ENCODE results near the gene METTL21C.

METTL21C gene

DNA sequence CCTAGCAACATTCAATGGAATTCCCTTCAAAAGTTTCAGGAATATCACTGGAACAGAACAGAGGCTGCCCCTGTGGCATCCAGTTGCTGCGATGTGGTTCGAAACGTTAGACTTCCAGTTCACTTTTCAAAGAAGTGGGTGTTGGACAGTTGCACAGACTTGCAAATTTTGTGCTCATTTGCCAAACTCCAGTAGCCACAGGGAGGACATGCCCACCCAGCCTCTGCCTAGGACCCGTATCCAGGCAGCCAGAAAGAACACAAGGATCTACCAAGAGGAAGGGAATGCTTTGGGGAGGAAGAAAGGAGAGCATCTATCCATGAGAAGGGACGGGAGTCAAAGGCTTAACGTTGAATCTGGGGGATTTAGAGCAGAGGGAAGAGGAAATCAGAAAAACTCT lies at the start of gene METTL21C:
Gene METTL21C, minus strand, starts transcription at position 108 of the 400 bp plus-strand sequence. CDS start 546 bp downstream, outside the sequence.
- H3K9ac ChIP-seq (ENCODE audit: low read length in 5 of 5), result no peak within 1 kb of the TSS

DNA sequence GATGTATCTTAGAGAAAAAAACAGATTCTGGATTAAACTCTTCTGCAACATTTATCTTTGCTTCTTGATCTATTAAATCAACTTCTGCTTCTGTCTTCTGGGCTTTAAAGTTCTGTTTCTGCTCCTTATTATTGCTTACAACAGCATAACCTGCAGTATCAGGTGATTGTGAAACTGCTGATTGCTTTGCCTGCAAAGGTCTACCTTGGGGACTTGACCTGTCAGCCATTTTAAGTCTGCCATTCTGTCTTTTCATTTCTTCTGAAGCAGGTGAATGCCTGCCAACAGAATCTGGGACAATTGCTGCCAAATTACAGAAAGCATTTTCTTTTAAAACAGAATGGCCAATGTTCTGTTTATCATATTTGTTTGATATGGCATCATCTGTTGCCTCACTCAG lies 47.7 kb upstream of the METTL21C start:
- H3K4me3 ChIP-seq (ENCODE audit: low read depth in 1 of 5, low read length in 5 of 5), result no peak overlapping the region
- no peaks in the 10 kb centered on the region for H3K4me1 ChIP-seq (ENCODE audit: control insufficient read depth in 5 of 5, insufficient read depth in 5 of 5, low read length in 5 of 5)
- H3K27me3 ChIP-seq (ENCODE audit: control insufficient read depth in 5 of 5, insufficient read depth in 4 of 5, low read length in 5 of 5), result no peaks in the 10 kb centered on the region
- H3K27ac ChIP-seq (ENCODE audit: low read depth, low read length), result no peak overlapping the region
- no peaks in the 10 kb centered on the region for H3K36me3 ChIP-seq (ENCODE audit: control insufficient read depth in 5 of 5, insufficient read depth in 5 of 5, low read length in 5 of 5)
- peaks cover 0 to 10% (median 0%) of the 10 kb centered on the region in 5 donors for H3K9me3 ChIP-seq (ENCODE audit: control insufficient read depth in 5 of 5, low read length in 5 of 5)
- H3K9ac ChIP-seq (ENCODE audit: low read length in 5 of 5), result no peak overlapping the region

More for the DNA sequence above, at the start of gene METTL21C:
- H3K36me3 ChIP-seq (ENCODE audit: control insufficient read depth in 5 of 5, insufficient read depth in 5 of 5, low read length in 5 of 5), result no peaks in the 10 kb centered on the region
- peaks cover 0 to 8% (median 5%) of the 10 kb centered on the region in 5 donors for H3K27me3 ChIP-seq (ENCODE audit: control insufficient read depth in 5 of 5, insufficient read depth in 4 of 5, low read length in 5 of 5)
- peaks cover 0 to 12% (median 5%) of the 10 kb centered on the region in 5 donors for H3K4me1 ChIP-seq (ENCODE audit: control insufficient read depth in 5 of 5, insufficient read depth in 5 of 5, low read length in 5 of 5)
- H3K4me3 ChIP-seq (ENCODE audit: low read depth in 1 of 5, low read length in 5 of 5), result no peak within 1 kb of the TSS
- no peak within 1 kb of the TSS for H3K27ac ChIP-seq (ENCODE audit: low read depth, low read length)
- H3K9me3 ChIP-seq (ENCODE audit: control insufficient read depth in 5 of 5, low read length in 5 of 5), result peaks cover 3 to 12% (median 10%) of the 10 kb centered on the region in 5 donors

DNA sequence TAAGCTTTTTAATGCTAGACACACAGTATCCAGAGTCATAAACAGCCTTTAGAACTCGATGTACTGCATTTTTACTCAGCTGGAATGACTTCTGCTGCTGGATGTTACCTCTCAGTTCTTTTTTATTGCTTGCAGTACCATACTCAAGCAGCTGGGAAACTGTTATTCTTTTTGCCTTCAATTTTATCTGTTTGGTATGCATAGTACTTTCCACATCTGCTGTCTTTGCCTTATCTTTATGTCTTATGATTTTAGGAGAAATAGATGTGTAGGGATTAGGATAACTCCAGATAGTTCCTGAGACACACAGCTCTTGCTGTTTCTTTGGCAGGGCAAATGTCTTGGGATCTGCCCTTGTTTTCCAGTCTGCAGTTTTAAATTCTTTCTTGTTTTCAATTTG lies 47.3 kb upstream of the METTL21C start:
- Histone ChIP-seq H3K36me3 (ENCODE audit: control insufficient read depth in 5 of 5, insufficient read depth in 5 of 5, low read length in 5 of 5) (no peaks in the 10 kb centered on the region), H3K9ac (ENCODE audit: low read length in 5 of 5) (no peak overlapping the region), H3K4me1 (ENCODE audit: control insufficient read depth in 5 of 5, insufficient read depth in 5 of 5, low read length in 5 of 5) (no peaks in the 10 kb centered on the region), H3K27ac (ENCODE audit: low read depth, low read length) (no peak overlapping the region), H3K9me3 (ENCODE audit: control insufficient read depth in 5 of 5, low read length in 5 of 5) (peaks cover 0 to 10% (median 2%) of the 10 kb centered on the region in 5 donors), H3K27me3 (ENCODE audit: control insufficient read depth in 5 of 5, insufficient read depth in 4 of 5, low read length in 5 of 5) (no peaks in the 10 kb centered on the region), H3K4me3 (ENCODE audit: low read depth in 1 of 5, low read length in 5 of 5) (no peak overlapping the region)

DNA sequence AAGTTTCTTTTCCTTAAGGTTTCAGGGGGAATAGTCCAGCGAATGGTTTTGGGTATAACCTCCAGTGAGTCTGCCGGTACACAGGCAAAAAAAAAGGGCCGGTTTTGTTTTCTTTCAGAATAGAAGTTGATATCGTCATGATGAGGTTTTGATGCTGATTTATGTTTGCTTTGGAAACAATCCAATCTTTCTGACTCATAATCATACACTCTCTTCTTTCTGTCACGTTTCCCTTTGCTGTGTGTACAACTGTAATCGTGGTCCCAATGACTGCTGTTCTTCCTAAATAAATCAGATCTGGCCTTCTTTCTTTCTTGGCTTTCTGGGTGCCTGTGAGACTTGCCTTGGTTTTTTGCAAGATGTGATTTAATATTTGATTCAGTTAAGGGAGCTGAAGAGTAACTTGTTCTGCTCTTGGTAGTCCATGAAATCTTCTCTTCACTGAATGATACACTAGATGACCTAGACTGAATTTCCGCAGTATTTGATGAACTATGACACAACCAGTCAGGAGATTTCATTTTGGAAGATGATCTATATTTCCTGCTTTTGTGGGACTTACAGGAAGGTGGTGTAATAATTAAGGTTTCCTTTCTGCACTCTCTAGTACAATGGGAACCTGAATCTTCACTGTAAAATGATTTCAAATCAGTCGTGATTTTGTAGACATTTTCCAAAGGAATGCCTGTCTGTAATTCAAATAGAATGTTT lies 34.9 kb upstream of the METTL21C start:
- Histone ChIP-seq H3K9ac (ENCODE audit: low read length in 5 of 5) (no peak overlapping the region), H3K27me3 (ENCODE audit: control insufficient read depth in 5 of 5, insufficient read depth in 4 of 5, low read length in 5 of 5) (no peaks in the 10 kb centered on the region), H3K36me3 (ENCODE audit: control insufficient read depth in 5 of 5, insufficient read depth in 5 of 5, low read length in 5 of 5) (no peaks in the 10 kb centered on the region), H3K9me3 (ENCODE audit: control insufficient read depth in 5 of 5, low read length in 5 of 5) (peaks cover 0 to 2% (median 0%) of the 10 kb centered on the region in 5 donors), H3K27ac (ENCODE audit: low read depth, low read length) (peak overlapping the region; percentile 51), H3K4me3 (ENCODE audit: low read depth in 1 of 5, low read length in 5 of 5) (peak overlapping the region in 1 of 5 donors; percentile 30), H3K4me1 (ENCODE audit: control insufficient read depth in 5 of 5, insufficient read depth in 5 of 5, low read length in 5 of 5) (peaks cover 0 to 17% (median under 1%) of the 10 kb centered on the region in 5 donors)

DNA sequence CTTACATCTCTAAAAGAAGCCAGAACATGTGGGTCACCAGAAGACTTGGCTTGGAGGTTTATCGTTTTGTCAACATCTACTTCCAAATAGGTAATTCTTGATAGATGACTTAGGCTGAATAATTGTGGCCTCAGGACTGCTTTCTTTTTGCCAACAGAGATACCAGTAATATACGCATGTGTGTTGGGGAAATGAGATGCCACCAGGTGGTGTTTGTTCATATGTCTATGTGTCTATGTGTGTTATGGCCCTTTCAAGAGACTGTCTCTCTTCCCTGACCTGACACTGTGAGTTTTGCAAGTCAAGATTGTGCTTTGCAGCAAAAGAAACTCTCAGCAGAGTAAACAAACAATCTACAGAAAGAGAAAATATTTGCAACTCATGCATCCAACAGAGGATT lies 31.6 kb upstream of the METTL21C start:
- Histone ChIP-seq H3K4me1 (ENCODE audit: control insufficient read depth in 5 of 5, insufficient read depth in 5 of 5, low read length in 5 of 5) (peaks cover 5 to 26% (median 8%) of the 10 kb centered on the region in 5 donors), H3K27ac (ENCODE audit: low read depth, low read length) (no peak overlapping the region), H3K9ac (ENCODE audit: low read length in 5 of 5) (no peak overlapping the region), H3K4me3 (ENCODE audit: low read depth in 1 of 5, low read length in 5 of 5) (no peak overlapping the region), H3K27me3 (ENCODE audit: control insufficient read depth in 5 of 5, insufficient read depth in 4 of 5, low read length in 5 of 5) (no peaks in the 10 kb centered on the region), H3K9me3 (ENCODE audit: control insufficient read depth in 5 of 5, low read length in 5 of 5) (peaks cover 0 to 2% (median 0%) of the 10 kb centered on the region in 5 donors), H3K36me3 (ENCODE audit: control insufficient read depth in 5 of 5, insufficient read depth in 5 of 5, low read length in 5 of 5) (no peaks in the 10 kb centered on the region)

DNA sequence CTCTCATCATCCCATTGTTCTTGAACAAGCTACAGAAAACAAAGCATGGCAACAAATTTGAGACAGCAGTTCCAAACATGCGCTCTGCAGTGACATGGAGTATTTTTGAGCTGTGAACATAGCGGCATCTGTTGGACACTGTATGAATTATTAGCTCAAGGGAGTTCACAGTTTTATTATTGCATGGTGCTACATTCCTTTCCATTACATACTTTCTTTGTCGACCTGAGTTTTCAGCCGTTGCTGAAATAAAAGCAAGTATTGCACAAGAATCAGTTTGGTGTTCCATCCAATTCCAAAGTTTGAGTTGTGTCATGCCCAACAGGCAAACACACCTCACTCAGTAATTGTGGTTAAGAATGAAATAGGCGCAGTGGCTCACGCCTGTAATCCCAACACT lies 30.1 kb upstream of the METTL21C start:
- Histone ChIP-seq H3K27ac (ENCODE audit: low read depth, low read length) (no peak overlapping the region), H3K4me1 (ENCODE audit: control insufficient read depth in 5 of 5, insufficient read depth in 5 of 5, low read length in 5 of 5) (peaks cover 5 to 17% (median 8%) of the 10 kb centered on the region in 5 donors), H3K4me3 (ENCODE audit: low read depth in 1 of 5, low read length in 5 of 5) (no peak overlapping the region), H3K9me3 (ENCODE audit: control insufficient read depth in 5 of 5, low read length in 5 of 5) (peaks cover 0 to 2% (median 0%) of the 10 kb centered on the region in 5 donors), H3K27me3 (ENCODE audit: control insufficient read depth in 5 of 5, insufficient read depth in 4 of 5, low read length in 5 of 5) (no peaks in the 10 kb centered on the region), H3K9ac (ENCODE audit: low read length in 5 of 5) (no peak overlapping the region), H3K36me3 (ENCODE audit: control insufficient read depth in 5 of 5, insufficient read depth in 5 of 5, low read length in 5 of 5) (no peaks in the 10 kb centered on the region)

DNA sequence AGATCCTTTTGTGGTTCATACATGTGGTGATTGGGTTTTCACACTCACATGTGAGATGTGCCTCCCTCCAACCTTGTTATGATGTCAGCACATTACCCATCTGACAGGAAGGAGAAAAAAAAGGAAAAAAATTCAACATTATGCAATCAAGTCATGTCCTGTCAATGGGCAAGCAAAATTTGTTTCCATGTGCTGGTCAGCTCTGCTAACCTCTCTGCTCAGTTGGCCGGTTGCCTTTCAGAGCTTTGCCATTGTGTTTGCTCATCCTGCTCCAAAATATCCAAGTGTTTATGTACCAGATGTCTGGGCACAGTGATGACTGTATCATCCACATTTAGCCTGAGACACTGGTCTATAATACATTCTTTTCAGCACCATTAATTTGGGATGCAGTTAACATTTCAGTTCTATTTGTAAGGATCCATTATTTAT lies 27.0 kb upstream of the METTL21C start:
- no peak overlapping the region for H3K9ac ChIP-seq (ENCODE audit: low read length in 5 of 5)
- H3K27ac ChIP-seq (ENCODE audit: low read depth, low read length), result peak overlapping the region; percentile 38

DNA sequence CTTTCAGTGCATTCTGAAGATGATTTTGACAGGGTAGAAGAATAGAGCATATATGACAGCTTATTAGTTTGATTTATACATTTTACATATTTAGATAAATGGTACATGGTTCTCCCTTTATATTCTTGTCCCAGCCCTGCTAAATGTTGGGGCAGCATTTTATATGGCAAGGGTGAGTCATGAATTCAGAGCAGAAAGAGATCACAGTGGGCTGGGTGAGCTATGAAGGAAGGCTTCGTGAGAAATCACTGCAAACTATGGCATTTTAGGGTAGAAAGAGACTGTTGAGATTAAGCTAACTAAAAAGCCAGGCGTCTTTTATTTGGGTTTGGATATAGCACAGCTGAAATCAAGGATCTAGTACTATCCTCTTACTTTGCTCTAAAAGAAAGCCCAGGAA lies 23.9 kb upstream of the METTL21C start:
- no peak overlapping the region for H3K27ac ChIP-seq (ENCODE audit: low read depth, low read length)
- no peaks in the 10 kb centered on the region for H3K36me3 ChIP-seq (ENCODE audit: control insufficient read depth in 5 of 5, insufficient read depth in 5 of 5, low read length in 5 of 5)
- H3K9ac ChIP-seq (ENCODE audit: low read length in 5 of 5), result no peak overlapping the region
- H3K27me3 ChIP-seq (ENCODE audit: control insufficient read depth in 5 of 5, insufficient read depth in 4 of 5, low read length in 5 of 5), result no peaks in the 10 kb centered on the region
- no peak overlapping the region for H3K4me3 ChIP-seq (ENCODE audit: low read depth in 1 of 5, low read length in 5 of 5)
- H3K4me1 ChIP-seq (ENCODE audit: control insufficient read depth in 5 of 5, insufficient read depth in 5 of 5, low read length in 5 of 5), result peaks cover 3 to 11% (median 7%) of the 10 kb centered on the region in 5 donors
- H3K9me3 ChIP-seq (ENCODE audit: control insufficient read depth in 5 of 5, low read length in 5 of 5), result no peaks in the 10 kb centered on the region

More for the DNA sequence above, 27.0 kb upstream of the METTL21C start:
- H3K27me3 ChIP-seq (ENCODE audit: control insufficient read depth in 5 of 5, insufficient read depth in 4 of 5, low read length in 5 of 5), result no peaks in the 10 kb centered on the region
- no peaks in the 10 kb centered on the region for H3K9me3 ChIP-seq (ENCODE audit: control insufficient read depth in 5 of 5, low read length in 5 of 5)
- no peaks in the 10 kb centered on the region for H3K36me3 ChIP-seq (ENCODE audit: control insufficient read depth in 5 of 5, insufficient read depth in 5 of 5, low read length in 5 of 5)
- peaks cover 5 to 16% (median 8%) of the 10 kb centered on the region in 5 donors for H3K4me1 ChIP-seq (ENCODE audit: control insufficient read depth in 5 of 5, insufficient read depth in 5 of 5, low read length in 5 of 5)
- no peak overlapping the region for H3K4me3 ChIP-seq (ENCODE audit: low read depth in 1 of 5, low read length in 5 of 5)

DNA sequence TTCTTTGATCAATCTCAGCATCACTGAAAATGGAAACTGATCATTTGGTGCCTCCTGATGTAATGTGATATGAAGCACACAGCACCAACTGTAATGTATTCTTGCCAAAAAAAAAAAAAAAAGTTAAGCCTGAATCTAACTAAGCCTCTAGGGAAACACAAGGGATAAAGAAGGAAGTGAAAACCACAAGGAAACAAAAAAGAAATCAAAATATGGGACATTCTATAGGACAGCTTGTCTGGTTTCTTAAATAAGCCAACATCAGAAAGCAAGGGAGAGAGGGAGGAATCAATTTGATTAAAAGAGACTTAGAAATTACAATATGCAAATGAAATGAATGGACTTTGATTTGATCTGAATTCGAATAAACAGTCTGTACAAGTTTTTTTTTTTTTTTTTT lies 20.6 kb upstream of the METTL21C start:
- Histone ChIP-seq H3K4me3 (ENCODE audit: low read depth in 1 of 5, low read length in 5 of 5) (no peak overlapping the region), H3K27ac (ENCODE audit: low read depth, low read length) (no peak overlapping the region), H3K9me3 (ENCODE audit: control insufficient read depth in 5 of 5, low read length in 5 of 5) (no peaks in the 10 kb centered on the region), H3K36me3 (ENCODE audit: control insufficient read depth in 5 of 5, insufficient read depth in 5 of 5, low read length in 5 of 5) (no peaks in the 10 kb centered on the region), H3K27me3 (ENCODE audit: control insufficient read depth in 5 of 5, insufficient read depth in 4 of 5, low read length in 5 of 5) (no peaks in the 10 kb centered on the region), H3K9ac (ENCODE audit: low read length in 5 of 5) (no peak overlapping the region), H3K4me1 (ENCODE audit: control insufficient read depth in 5 of 5, insufficient read depth in 5 of 5, low read length in 5 of 5) (peaks cover 0 to 3% (median under 1%) of the 10 kb centered on the region in 5 donors)

DNA sequence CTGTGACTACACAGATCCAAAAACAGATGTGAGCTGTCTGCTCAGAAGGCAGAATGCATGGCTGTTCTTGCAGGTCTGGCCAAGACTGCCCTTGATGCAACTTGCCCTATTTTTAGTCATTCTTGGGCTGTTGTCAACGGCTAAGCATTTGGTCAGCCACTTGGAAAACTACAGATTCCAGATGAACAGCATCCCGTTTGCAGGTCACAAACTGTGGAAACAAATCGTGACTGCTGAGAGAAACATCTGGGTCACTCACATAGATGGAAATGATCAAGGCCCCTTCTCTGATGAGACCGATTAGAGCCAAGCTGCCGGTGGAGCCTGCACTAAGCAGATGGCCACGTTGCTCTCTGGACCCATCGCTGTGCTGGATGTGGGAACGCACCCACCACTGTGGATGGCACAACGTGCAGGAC lies 15.4 kb upstream of the METTL21C start:
- Histone ChIP-seq H3K9ac (ENCODE audit: low read length in 5 of 5) (no peak overlapping the region), H3K27me3 (ENCODE audit: control insufficient read depth in 5 of 5, insufficient read depth in 4 of 5, low read length in 5 of 5) (no peaks in the 10 kb centered on the region), H3K4me1 (ENCODE audit: control insufficient read depth in 5 of 5, insufficient read depth in 5 of 5, low read length in 5 of 5) (peaks cover 0 to 18% (median 3%) of the 10 kb centered on the region in 5 donors), H3K27ac (ENCODE audit: low read depth, low read length) (no peak overlapping the region), H3K9me3 (ENCODE audit: control insufficient read depth in 5 of 5, low read length in 5 of 5) (peaks cover 0 to 6% (median 0%) of the 10 kb centered on the region in 5 donors), H3K36me3 (ENCODE audit: control insufficient read depth in 5 of 5, insufficient read depth in 5 of 5, low read length in 5 of 5) (no peaks in the 10 kb centered on the region), H3K4me3 (ENCODE audit: low read depth in 1 of 5, low read length in 5 of 5) (no peak overlapping the region)
